ENCODE measurements around the gene ERLEC1.

- TF ChIP-seq CTCF (conservative IDR thresholded peaks at IDR 0.05; ENCODE audit: low read length) (no peak), EZH2phosphoT487 (IDR thresholded peaks at IDR 0.05; ENCODE audit: borderline replicate concordance) (no peak)
Measured at GRCh38 chr2:53739032-53739431, 47.8 kb upstream of the ERLEC1 start.

Measured in Loucy (cell line).